H1 (cell line): ENCODE measurements around the gene FAM241A. TPM values are rescaled to one million over a fixed set of nuclear protein-coding genes. Genes with fewer than 3 reads are reported as not detected.

ENCODE experiments used
- EP300 ChIP-seq, 2 experiments: IDR thresholded peaks; 1 replicate in 1 of 2; 2 replicates in 1 of 2; pipeline ENCODE4 v1.6.1; 2011 to 2012; ENCODE audit warnings: low read depth in 2 of 2, low read length in 2 of 2, mild to moderate bottlenecking in 2 of 2, borderline replicate concordance in 1 of 2, inconsistent platforms in 1 of 2, moderate library complexity in 1 of 2
- EZH2 ChIP-seq: fragments of 200-600 bp; sonication (generic); IDR thresholded peaks from 2 replicates; pipeline ENCODE4 v1.7.1; 2012; ENCODE audit warnings: low read depth, mild to moderate bottlenecking, moderate library complexity, low read length, inconsistent platforms; ENCODE audit not compliant: severe bottlenecking
- polyA plus RNA-seq, 7 experiments: library from polyadenylated mRNA; depleted of rRNA in 3 of 7; stranded (reverse) in 5 of 7; unstranded in 2 of 7; fragments of >200 nt in 5 of 7; fragments of 200-250 nt in 2 of 7; gene quantifications; 1 replicate in 5 of 7; 2 replicates in 1 of 7; 4 replicates in 1 of 7; pipeline versions ENCODE4 v1.2.1 to v1.2.3, GENCODE V29; 2011 to 2013; ENCODE audit warnings: missing spikeins in 2 of 7, mixed read lengths in 2 of 7
- total RNA-seq: library from RNA; stranded (reverse); fragmentation: NEBNext Ultra II Directional; extraction: Animal tissue kit (Norgen Biotek cat#: 25700); gene quantifications from 2 replicates; pipeline ENCODE4 v1.2.1, GENCODE V29; 2021
- TF ChIP-seq, protein P1 (sequence below), 3 experiments: IDR thresholded peaks; 1 replicate in 2 of 3; 2 replicates in 1 of 3; pipeline versions ENCODE4 v1.5.1 to v1.6.1; 2011; ENCODE audit warnings: low read length in 3 of 3, mild to moderate bottlenecking in 3 of 3, inconsistent platforms in 2 of 3, low read depth in 1 of 3, moderate library complexity in 1 of 3; ENCODE audit not compliant: insufficient read depth in 1 of 3; ENCODE audit errors: control extremely low read depth in 1 of 3

The FAM241A gene
- total and polyA plus RNA-seq, 2 of the 8 experiments (the other 6 are each of a cell fraction or from before 2014, with no cell fraction given), result 0.20 to 0.73 TPM

DNA sequence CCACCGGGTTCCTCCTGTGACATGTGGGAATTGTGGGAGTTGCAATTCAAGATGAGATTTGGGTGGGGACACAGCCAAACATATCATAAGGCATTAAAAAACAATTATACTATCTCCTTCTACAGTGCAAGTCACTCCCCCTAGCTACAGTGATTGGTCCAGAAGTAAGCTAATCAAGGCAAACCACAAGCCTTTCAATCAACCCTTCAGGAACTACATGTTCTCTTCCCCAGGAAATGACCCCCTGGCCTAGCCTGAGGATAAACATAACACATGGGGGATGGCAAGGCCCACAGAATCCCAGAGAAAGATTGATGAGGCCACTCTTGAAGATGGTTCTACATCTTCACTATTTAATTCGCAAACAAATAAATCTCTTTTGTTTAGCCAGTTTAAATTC, 25.2 kb upstream of the FAM241A start (continued):
- TF ChIP-seq EZH2 (no peak), EP300 (IDR thresholded peaks at IDR 0.05; ENCODE audit: borderline replicate concordance in 1 of 2, low read depth in 2 of 2, low read length in 2 of 2) (no peak)
- TF ChIP-seq, protein P1, sequence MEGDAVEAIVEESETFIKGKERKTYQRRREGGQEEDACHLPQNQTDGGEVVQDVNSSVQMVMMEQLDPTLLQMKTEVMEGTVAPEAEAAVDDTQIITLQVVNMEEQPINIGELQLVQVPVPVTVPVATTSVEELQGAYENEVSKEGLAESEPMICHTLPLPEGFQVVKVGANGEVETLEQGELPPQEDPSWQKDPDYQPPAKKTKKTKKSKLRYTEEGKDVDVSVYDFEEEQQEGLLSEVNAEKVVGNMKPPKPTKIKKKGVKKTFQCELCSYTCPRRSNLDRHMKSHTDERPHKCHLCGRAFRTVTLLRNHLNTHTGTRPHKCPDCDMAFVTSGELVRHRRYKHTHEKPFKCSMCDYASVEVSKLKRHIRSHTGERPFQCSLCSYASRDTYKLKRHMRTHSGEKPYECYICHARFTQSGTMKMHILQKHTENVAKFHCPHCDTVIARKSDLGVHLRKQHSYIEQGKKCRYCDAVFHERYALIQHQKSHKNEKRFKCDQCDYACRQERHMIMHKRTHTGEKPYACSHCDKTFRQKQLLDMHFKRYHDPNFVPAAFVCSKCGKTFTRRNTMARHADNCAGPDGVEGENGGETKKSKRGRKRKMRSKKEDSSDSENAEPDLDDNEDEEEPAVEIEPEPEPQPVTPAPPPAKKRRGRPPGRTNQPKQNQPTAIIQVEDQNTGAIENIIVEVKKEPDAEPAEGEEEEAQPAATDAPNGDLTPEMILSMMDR (IDR thresholded peaks at IDR 0.05; ENCODE audit: control extremely low read depth in 1 of 3, insufficient read depth in 1 of 3, low read depth in 1 of 3, low read length in 3 of 3), result no peak
